Liver (tissue), 9 donors: ENCODE results near the gene PAIP2B. TPM values are rescaled to one million over a fixed set of nuclear protein-coding genes. Genes with fewer than 3 reads are reported as not detected.

Source experiments
- DNase-seq: peaks from one replicate; pipeline ENCODE4 v3.0.0-alpha.2; 2017; ENCODE audit warnings: low spot score
- H3K27ac ChIP-seq, 2 donors: one replicate each; pipeline ENCODE4 v1.7.0; 2013; ENCODE audit warnings: inconsistent platforms in 2 of 2, low read length in 2 of 2, control low read depth in 1 of 2, low read depth in 1 of 2, mild to moderate bottlenecking in 1 of 2
- H3K27me3 ChIP-seq, 4 donors: one replicate each; pipeline versions ENCODE4 v1.6.1 to v1.7.0; 2013; ENCODE audit warnings: low read length in 3 of 4, inconsistent platforms in 1 of 4, mild to moderate bottlenecking in 1 of 4, moderate library complexity in 1 of 4; ENCODE audit not compliant: control insufficient read depth in 4 of 4, insufficient read depth in 4 of 4
- H3K36me3 ChIP-seq, 4 donors: one replicate each; pipeline versions ENCODE4 v1.6.1 to v1.7.0; 2013; ENCODE audit warnings: low read length in 3 of 4, mild to moderate bottlenecking in 3 of 4, low read depth in 1 of 4, moderate library complexity in 1 of 4; ENCODE audit not compliant: control insufficient read depth in 4 of 4, insufficient read depth in 3 of 4
- H3K4me1 ChIP-seq, 4 donors: one replicate each; pipeline versions ENCODE4 v1.6.1 to v1.7.0; 2013; ENCODE audit warnings: low read length in 3 of 4, mild to moderate bottlenecking in 3 of 4, moderate library complexity in 1 of 4; ENCODE audit not compliant: control insufficient read depth in 4 of 4, insufficient read depth in 4 of 4
- H3K4me3 ChIP-seq, 3 donors: one replicate each; pipeline versions ENCODE4 v1.6.1 to v1.7.0; 2013; ENCODE audit warnings: low read length in 3 of 3, control low read depth in 1 of 3, low read depth in 1 of 3, mild to moderate bottlenecking in 1 of 3
- H3K9ac ChIP-seq, 2 donors: one replicate each; pipeline ENCODE4 v1.7.0; 2013; ENCODE audit warnings: low read length in 2 of 2, mild to moderate bottlenecking in 2 of 2, moderate library complexity in 2 of 2, control low read depth in 1 of 2, low read depth in 1 of 2
- H3K9me3 ChIP-seq, 4 donors: one replicate each; pipeline versions ENCODE4 v1.6.1 to v1.7.0; 2013; ENCODE audit warnings: low read length in 3 of 4; ENCODE audit not compliant: control insufficient read depth in 4 of 4
- ATF3 ChIP-seq: IDR thresholded peaks from 2 replicates; pipeline ENCODE4 v1.6.1; 2016; ENCODE audit warnings: antibody characterized with exemption
- CTCF ChIP-seq: fragments of 150-350 bp; IDR thresholded peaks from 2 replicates; pipeline ENCODE4 v1.5.1; 2017; ENCODE audit warnings: improper control_type of control experiment, low read depth, low read length; ENCODE audit not compliant: missing input control
- EGR1 ChIP-seq, 2 donors: IDR thresholded peaks; 2 replicates each; pipeline ENCODE4 v1.6.1; 2016 to 2018; ENCODE audit warnings: antibody characterized with exemption in 2 of 2, low read depth in 2 of 2
- FOXA1 ChIP-seq: IDR thresholded peaks from 2 replicates; pipeline ENCODE4 v1.6.1; 2016; ENCODE audit warnings: antibody characterized with exemption
- FOXA2 ChIP-seq: IDR thresholded peaks from 2 replicates; pipeline ENCODE4 v1.6.1; 2016; ENCODE audit warnings: antibody characterized with exemption
- GABPA ChIP-seq, 2 donors: IDR thresholded peaks in 1 of 2; conservative IDR thresholded peaks in 1 of 2; 2 replicates each; pipeline ENCODE4 v1.6.1; 2016; ENCODE audit warnings: antibody characterized with exemption in 2 of 2, mild to moderate bottlenecking in 1 of 2, moderate library complexity in 1 of 2
- HNF4A ChIP-seq, 2 donors: conservative IDR thresholded peaks; 2 replicates each; pipeline ENCODE4 v1.6.1; 2016; ENCODE audit warnings: antibody characterized with exemption in 2 of 2, mild to moderate bottlenecking in 2 of 2
- HNF4G ChIP-seq: IDR thresholded peaks from 2 replicates; pipeline ENCODE4 v1.6.1; 2016; ENCODE audit warnings: antibody characterized with exemption
- JUND ChIP-seq, 2 donors: IDR thresholded peaks; 2 replicates each; pipeline ENCODE4 v1.6.1; 2016; ENCODE audit warnings: antibody characterized with exemption in 2 of 2
- MAX ChIP-seq: IDR thresholded peaks from 2 replicates; pipeline ENCODE4 v1.6.1; 2016; ENCODE audit warnings: antibody characterized with exemption
- NR2F2 ChIP-seq: IDR thresholded peaks from 2 replicates; pipeline ENCODE4 v1.6.1; 2016; ENCODE audit warnings: antibody characterized with exemption
- RAD21 ChIP-seq, 2 donors: IDR thresholded peaks; 2 replicates each; pipeline ENCODE4 v1.6.1; 2016; ENCODE audit warnings: antibody characterized with exemption in 2 of 2, mild to moderate bottlenecking in 2 of 2
- RXRA ChIP-seq, 2 donors: IDR thresholded peaks; 2 replicates each; pipeline ENCODE4 v1.6.1; 2017 to 2018; ENCODE audit warnings: antibody characterized with exemption in 2 of 2, mild to moderate bottlenecking in 1 of 2
- SP1 ChIP-seq: IDR thresholded peaks from 2 replicates; pipeline ENCODE4 v1.6.1; 2018; ENCODE audit warnings: antibody characterized with exemption, mild to moderate bottlenecking
- TAF1 ChIP-seq: conservative IDR thresholded peaks from 2 replicates; pipeline ENCODE4 v1.6.1; 2016; ENCODE audit warnings: antibody characterized with exemption, mild to moderate bottlenecking
- YY1 ChIP-seq: IDR thresholded peaks from 2 replicates; pipeline ENCODE4 v1.6.1; 2016; ENCODE audit warnings: antibody characterized with exemption, mild to moderate bottlenecking
- WGBS: extraction: QIAGEN DNeasy Blood & Tissue Kit; methylation state at CpG from one replicate; pipeline ENCODE4 v1.1.7; 2013; 5-methylcytosine and 5-hydroxymethylcytosine counted together
- polyA plus RNA-seq, 2 donors: library from polyadenylated mRNA; stranded (reverse) in 1 of 2; unstranded in 1 of 2; fragments of 200-250 nt in 1 of 2; fragments of >200 nt in 1 of 2; fragmentation: Nextera tagmentation in 1 of 2; extraction: Ambion mirVana in 1 of 2; gene quantifications; one replicate each; pipeline versions ENCODE4 v1.2.1 to v1.2.3, GENCODE V29; 2013 to 2015
- total RNA-seq, 2 donors: library from RNA; depleted of rRNA; stranded (reverse); fragments of >200 nt; gene quantifications; one replicate each; pipeline ENCODE4 v1.2.3, GENCODE V29; 2014
- TF ChIP-seq, protein P1 (sequence below): IDR thresholded peaks from 2 replicates; pipeline ENCODE4 v1.6.1; 2016; ENCODE audit warnings: antibody characterized with exemption
- TF ChIP-seq, protein P2 (sequence below): IDR thresholded peaks from 2 replicates; pipeline ENCODE4 v1.6.1; 2016; ENCODE audit warnings: antibody characterized with exemption, mild to moderate bottlenecking
- donor health status: healthy.
- donor health status: healthy.
- donor health status: healthy.
- donor health status: healthy.
- donor health status: healthy.

The PAIP2B gene
- total and polyA plus RNA-seq, 4 donors: 4.8 to 28.6 (median 10.6) TPM

- no peaks in the 10 kb centered on the region for H3K27me3 ChIP-seq
- no peak overlapping the region for H3K9ac ChIP-seq
- DNase-seq: no peak
- no peak for TF ChIP-seq CTCF
- no peak for TF ChIP-seq FOXA2
- TF ChIP-seq, protein P1, sequence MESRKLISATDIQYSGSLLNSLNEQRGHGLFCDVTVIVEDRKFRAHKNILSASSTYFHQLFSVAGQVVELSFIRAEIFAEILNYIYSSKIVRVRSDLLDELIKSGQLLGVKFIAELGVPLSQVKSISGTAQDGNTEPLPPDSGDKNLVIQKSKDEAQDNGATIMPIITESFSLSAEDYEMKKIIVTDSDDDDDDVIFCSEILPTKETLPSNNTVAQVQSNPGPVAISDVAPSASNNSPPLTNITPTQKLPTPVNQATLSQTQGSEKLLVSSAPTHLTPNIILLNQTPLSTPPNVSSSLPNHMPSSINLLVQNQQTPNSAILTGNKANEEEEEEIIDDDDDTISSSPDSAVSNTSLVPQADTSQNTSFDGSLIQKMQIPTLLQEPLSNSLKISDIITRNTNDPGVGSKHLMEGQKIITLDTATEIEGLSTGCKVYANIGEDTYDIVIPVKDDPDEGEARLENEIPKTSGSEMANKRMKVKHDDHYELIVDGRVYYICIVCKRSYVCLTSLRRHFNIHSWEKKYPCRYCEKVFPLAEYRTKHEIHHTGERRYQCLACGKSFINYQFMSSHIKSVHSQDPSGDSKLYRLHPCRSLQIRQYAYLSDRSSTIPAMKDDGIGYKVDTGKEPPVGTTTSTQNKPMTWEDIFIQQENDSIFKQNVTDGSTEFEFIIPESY: no peak
- TF ChIP-seq SP1: no peak
- no peak for TF ChIP-seq GABPA (IDR thresholded peaks at IDR 0.05 in 1 of 2, conservative IDR thresholded peaks at IDR 0.05 in 1 of 2)
- TF ChIP-seq EGR1 (IDR thresholded peaks at IDR 0.05; ENCODE audit: low read depth in 2 of 2): no peak
- TF ChIP-seq YY1: no peak
- TF ChIP-seq FOXA1: no peak
- no peak for TF ChIP-seq HNF4G
- no peak for TF ChIP-seq HNF4A (conservative IDR thresholded peaks at IDR 0.05)
- no peak for TF ChIP-seq MAX
- TF ChIP-seq RXRA (IDR thresholded peaks at IDR 0.05): no peak
- no peak for TF ChIP-seq TAF1
- TF ChIP-seq, protein P2, sequence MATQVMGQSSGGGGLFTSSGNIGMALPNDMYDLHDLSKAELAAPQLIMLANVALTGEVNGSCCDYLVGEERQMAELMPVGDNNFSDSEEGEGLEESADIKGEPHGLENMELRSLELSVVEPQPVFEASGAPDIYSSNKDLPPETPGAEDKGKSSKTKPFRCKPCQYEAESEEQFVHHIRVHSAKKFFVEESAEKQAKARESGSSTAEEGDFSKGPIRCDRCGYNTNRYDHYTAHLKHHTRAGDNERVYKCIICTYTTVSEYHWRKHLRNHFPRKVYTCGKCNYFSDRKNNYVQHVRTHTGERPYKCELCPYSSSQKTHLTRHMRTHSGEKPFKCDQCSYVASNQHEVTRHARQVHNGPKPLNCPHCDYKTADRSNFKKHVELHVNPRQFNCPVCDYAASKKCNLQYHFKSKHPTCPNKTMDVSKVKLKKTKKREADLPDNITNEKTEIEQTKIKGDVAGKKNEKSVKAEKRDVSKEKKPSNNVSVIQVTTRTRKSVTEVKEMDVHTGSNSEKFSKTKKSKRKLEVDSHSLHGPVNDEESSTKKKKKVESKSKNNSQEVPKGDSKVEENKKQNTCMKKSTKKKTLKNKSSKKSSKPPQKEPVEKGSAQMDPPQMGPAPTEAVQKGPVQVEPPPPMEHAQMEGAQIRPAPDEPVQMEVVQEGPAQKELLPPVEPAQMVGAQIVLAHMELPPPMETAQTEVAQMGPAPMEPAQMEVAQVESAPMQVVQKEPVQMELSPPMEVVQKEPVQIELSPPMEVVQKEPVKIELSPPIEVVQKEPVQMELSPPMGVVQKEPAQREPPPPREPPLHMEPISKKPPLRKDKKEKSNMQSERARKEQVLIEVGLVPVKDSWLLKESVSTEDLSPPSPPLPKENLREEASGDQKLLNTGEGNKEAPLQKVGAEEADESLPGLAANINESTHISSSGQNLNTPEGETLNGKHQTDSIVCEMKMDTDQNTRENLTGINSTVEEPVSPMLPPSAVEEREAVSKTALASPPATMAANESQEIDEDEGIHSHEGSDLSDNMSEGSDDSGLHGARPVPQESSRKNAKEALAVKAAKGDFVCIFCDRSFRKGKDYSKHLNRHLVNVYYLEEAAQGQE: no peak
- no peak for TF ChIP-seq RAD21 (IDR thresholded peaks at IDR 0.05)
- TF ChIP-seq JUND (IDR thresholded peaks at IDR 0.05): no peak
- no peak for TF ChIP-seq NR2F2
- no peak for TF ChIP-seq ATF3
- H3K27ac ChIP-seq: no peak overlapping the region
- WGBS: 92% methylated on average over 3 of the region's 3 CpGs
- H3K4me1 ChIP-seq: no peaks in the 10 kb centered on the region
- no peaks in the 10 kb centered on the region for H3K9me3 ChIP-seq
- no peak overlapping the region for H3K4me3 ChIP-seq
- H3K36me3 ChIP-seq: no peaks in the 10 kb centered on the region
Observed at GRCh38 chr2:71252862-71253261, 26.0 kb upstream of the PAIP2B start.
